ENCODE results near the gene TMC8. TPM values are rescaled to one million over a fixed set of nuclear protein-coding genes. Genes with fewer than 3 reads are reported as not detected.

Gene TMC8
- total and polyA plus RNA-seq, 7 donors = 0.30 to 2.8 (median 0.89) TPM

DNA sequence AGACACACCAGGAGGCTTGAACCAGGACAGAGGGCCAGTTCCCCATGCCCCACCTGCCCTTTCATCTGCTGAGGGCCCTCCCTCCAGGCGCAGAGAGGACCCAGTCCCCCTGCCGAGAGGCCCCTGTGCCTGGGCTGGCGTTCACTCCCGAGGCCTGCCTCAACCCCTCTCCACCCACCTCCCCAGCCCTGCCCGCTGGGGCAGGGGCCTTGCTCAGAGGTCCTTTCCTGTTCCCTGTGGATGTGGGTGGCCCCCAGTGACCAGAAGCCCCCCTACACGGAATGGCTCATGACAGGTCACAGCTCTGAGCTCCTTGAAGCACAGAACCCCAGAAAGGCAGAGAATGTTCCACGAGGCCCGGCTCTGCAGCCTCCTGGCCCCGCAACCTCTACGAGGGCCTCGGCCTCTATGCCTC, 8.8 kb upstream of the TMC8 start:
- 73 to 84% (median 80%) methylated on average over 11 of the region's 11 CpGs for WGBS, 3 donors
- no peaks in the 10 kb centered on the region for H3K36me3 ChIP-seq (ENCODE audit: insufficient read depth in 1 of 2, low read depth in 1 of 2)
- H3K9me3 ChIP-seq = no peaks in the 10 kb centered on the region
- DNase-seq (no peak), ATAC-seq (no peak)
- no peak for TF ChIP-seq CTCF (IDR thresholded peaks at IDR 0.05)
- no peak overlapping the region for H3K4me3 ChIP-seq
- intact Hi-C loops (cut with DNase I) = no loop called here
- H3K27ac ChIP-seq = no peak overlapping the region
- H3K27me3 ChIP-seq (ENCODE audit: insufficient read depth in 3 of 3, low read length in 2 of 3) = peaks cover 0 to 1% (median 0%) of the 10 kb centered on the region in 3 donors
- H3K4me1 ChIP-seq = no peaks in the 10 kb centered on the region

- Histone ChIP-seq H3K36me3 (ENCODE audit: insufficient read depth in 1 of 2, low read depth in 1 of 2) (no peaks in the 10 kb centered on the region), H3K27ac (no peak overlapping the region), H3K4me1 (no peaks in the 10 kb centered on the region), H3K27me3 (ENCODE audit: insufficient read depth in 3 of 3, low read length in 2 of 3) (peaks cover 0 to 7% (median 2%) of the 10 kb centered on the region in 3 donors), H3K4me3 (no peak overlapping the region), H3K9me3 (no peaks in the 10 kb centered on the region)
- WGBS, 3 donors = 79 to 93% (median 83%) methylated on average over 23 of the region's 23 CpGs
- intact Hi-C loops (cut with DNase I) = no loop called here
- DNase-seq = no peak
- TF ChIP-seq CTCF (IDR thresholded peaks at IDR 0.05) = no peak
- ATAC-seq = no peak
Observed at GRCh38 chr17:78122216-78122930, 8.2 kb upstream of the TMC8 start.

- no peaks in the 10 kb centered on the region for H3K9me3 ChIP-seq
- intact Hi-C loops (cut with DNase I) = no loop called here
- TF ChIP-seq CTCF (IDR thresholded peaks at IDR 0.05) = no peak
- 88 to 94% (median 92%) methylated on average over 4 of the region's 4 CpGs for WGBS, 3 donors
- no peaks in the 10 kb centered on the region for H3K36me3 ChIP-seq (ENCODE audit: insufficient read depth in 1 of 2, low read depth in 1 of 2)
- ATAC-seq = no peak
- DNase-seq = no peak
- peaks cover 3% of the 10 kb centered on the region for H3K4me1 ChIP-seq
- H3K27ac ChIP-seq = no peak overlapping the region
- peaks cover 0 to 11% (median 5%) of the 10 kb centered on the region in 3 donors for H3K27me3 ChIP-seq (ENCODE audit: insufficient read depth in 3 of 3, low read length in 2 of 3)
- H3K4me3 ChIP-seq = no peak overlapping the region
Observed at GRCh38 chr17:78122931-78123249, 7.7 kb upstream of the TMC8 start.

- intact Hi-C loops (cut with DNase I) = no loop called here
- DNase-seq (no peak), ATAC-seq (no peak)
- Histone ChIP-seq H3K4me3 (no peak overlapping the region), H3K27ac (no peak overlapping the region), H3K36me3 (ENCODE audit: insufficient read depth in 1 of 2, low read depth in 1 of 2) (no peaks in the 10 kb centered on the region), H3K27me3 (ENCODE audit: insufficient read depth in 3 of 3, low read length in 2 of 3) (peaks cover 0 to 16% (median 8%) of the 10 kb centered on the region in 3 donors), H3K4me1 (peaks cover 6% of the 10 kb centered on the region), H3K9me3 (no peaks in the 10 kb centered on the region)
- 95 to 100% (median 97%) methylated on average over 5 of the region's 5 CpGs for WGBS, 3 donors
- no peak for TF ChIP-seq CTCF (IDR thresholded peaks at IDR 0.05)
Observed at GRCh38 chr17:78123258-78123929, 7.2 kb upstream of the TMC8 start.

Measured in psoas muscle (tissue), 8 donors.